ENCODE results near the gene FAM83G. TPM values are rescaled to one million over a fixed set of nuclear protein-coding genes. Genes with fewer than 3 reads are reported as not detected.

FAM83G gene
- total and polyA plus RNA-seq, 5 donors from 2014 or later, result 3.7 to 10.7 (median 5.9) TPM

GRCh38 chr17:18974407-18975149 lies 30.0 kb downstream of the FAM83G start:
- ATAC-seq (ENCODE audit: low read depth in 2 of 2), result no peak
- no peaks in the 10 kb centered on the region for H3K27me3 Mint-ChIP-seq
- Histone ChIP-seq H3K4me1 (ENCODE audit: control insufficient read depth, insufficient read depth, low read length, poor library complexity, severe bottlenecking) (no peaks in the 10 kb centered on the region), H3K36me3 (ENCODE audit: control insufficient read depth, insufficient read depth, low read length) (peaks cover 24% of the 10 kb centered on the region), H3K27ac (ENCODE audit: insufficient read depth, low read length, poor library complexity, severe bottlenecking) (no peak overlapping the region), H3K9me3 (ENCODE audit: control insufficient read depth in 2 of 2, low read length in 2 of 2) (no peaks in the 10 kb centered on the region), H3K4me3 (ENCODE audit: low read depth, low read length) (no peak overlapping the region), H3K27me3 (ENCODE audit: control insufficient read depth, insufficient read depth, low read length) (no peaks in the 10 kb centered on the region)
- H3K36me3 Mint-ChIP-seq, result peaks cover 5% of the 10 kb centered on the region
- H3K9me3 Mint-ChIP-seq, result no peaks in the 10 kb centered on the region
- DNase-seq, result no peak
- no peak overlapping the region for H3K4me3 Mint-ChIP-seq
- peak overlapping the region in 1 of 3 donors; percentile 25 for H3K27ac Mint-ChIP-seq
- peaks cover 0 to 9% (median under 1%) of the 10 kb centered on the region in 4 donors for H3K4me1 Mint-ChIP-seq

GRCh38 chr17:18971801-18972200 lies 32.8 kb downstream of the FAM83G start:
- H3K27me3 Mint-ChIP-seq, result no peaks in the 10 kb centered on the region
- no peak overlapping the region for H3K27ac Mint-ChIP-seq
- H3K36me3 Mint-ChIP-seq, result peaks cover 3% of the 10 kb centered on the region

GRCh38 chr17:18970582-18971480 lies 33.7 kb downstream of the FAM83G start:
- H3K27ac Mint-ChIP-seq, result no peak overlapping the region
- H3K27me3 ChIP-seq (ENCODE audit: control insufficient read depth, insufficient read depth, low read length), result no peaks in the 10 kb centered on the region
- no peaks in the 10 kb centered on the region for H3K4me1 ChIP-seq (ENCODE audit: control insufficient read depth, insufficient read depth, low read length, poor library complexity, severe bottlenecking)
- no peaks in the 10 kb centered on the region for H3K27me3 Mint-ChIP-seq
- H3K36me3 Mint-ChIP-seq, result peaks cover 3% of the 10 kb centered on the region
- ATAC-seq (ENCODE audit: low read depth in 2 of 2), result no peak
- peaks cover 0 to 15% (median under 1%) of the 10 kb centered on the region in 4 donors for H3K4me1 Mint-ChIP-seq
- no peak overlapping the region for H3K4me3 ChIP-seq (ENCODE audit: low read depth, low read length)
- no peak overlapping the region for H3K4me3 Mint-ChIP-seq
- no peaks in the 10 kb centered on the region for H3K9me3 Mint-ChIP-seq
- no peaks in the 10 kb centered on the region for H3K9me3 ChIP-seq (ENCODE audit: control insufficient read depth in 2 of 2, low read length in 2 of 2)
- no peaks in the 10 kb centered on the region for H3K36me3 ChIP-seq (ENCODE audit: control insufficient read depth, insufficient read depth, low read length)
- DNase-seq, result no peak
- no peak overlapping the region for H3K27ac ChIP-seq (ENCODE audit: insufficient read depth, low read length, poor library complexity, severe bottlenecking)

More at GRCh38 chr17:18971801-18972200, 32.8 kb downstream of the FAM83G start:
- no peaks in the 10 kb centered on the region for H3K27me3 ChIP-seq (ENCODE audit: control insufficient read depth, insufficient read depth, low read length)
- DNase-seq (no peak), ATAC-seq (ENCODE audit: low read depth in 2 of 2) (no peak)
- no peak overlapping the region for H3K27ac ChIP-seq (ENCODE audit: insufficient read depth, low read length, poor library complexity, severe bottlenecking)
- H3K9me3 Mint-ChIP-seq, result no peaks in the 10 kb centered on the region
- no peaks in the 10 kb centered on the region for H3K9me3 ChIP-seq (ENCODE audit: control insufficient read depth in 2 of 2, low read length in 2 of 2)
- no peak overlapping the region for H3K4me3 Mint-ChIP-seq
- H3K4me1 ChIP-seq (ENCODE audit: control insufficient read depth, insufficient read depth, low read length, poor library complexity, severe bottlenecking), result no peaks in the 10 kb centered on the region
- peaks cover 0 to 13% (median under 1%) of the 10 kb centered on the region in 4 donors for H3K4me1 Mint-ChIP-seq
- H3K4me3 ChIP-seq (ENCODE audit: low read depth, low read length), result no peak overlapping the region
- H3K36me3 ChIP-seq (ENCODE audit: control insufficient read depth, insufficient read depth, low read length), result peaks cover 4% of the 10 kb centered on the region

GRCh38 chr17:18968945-18969887 lies 35.3 kb downstream of the FAM83G start:
- H3K9me3 Mint-ChIP-seq, result no peaks in the 10 kb centered on the region
- Histone ChIP-seq H3K4me1 (ENCODE audit: control insufficient read depth, insufficient read depth, low read length, poor library complexity, severe bottlenecking) (no peaks in the 10 kb centered on the region), H3K9me3 (ENCODE audit: control insufficient read depth in 2 of 2, low read length in 2 of 2) (no peaks in the 10 kb centered on the region), H3K4me3 (ENCODE audit: low read depth, low read length) (no peak overlapping the region), H3K27ac (ENCODE audit: insufficient read depth, low read length, poor library complexity, severe bottlenecking) (no peak overlapping the region), H3K27me3 (ENCODE audit: control insufficient read depth, insufficient read depth, low read length) (no peaks in the 10 kb centered on the region), H3K36me3 (ENCODE audit: control insufficient read depth, insufficient read depth, low read length) (no peaks in the 10 kb centered on the region)
- peak overlapping the region in 2 of 3 donors; percentile 32 to 90 for H3K27ac Mint-ChIP-seq
- ATAC-seq (ENCODE audit: low read depth in 2 of 2) (no peak), DNase-seq (peak in 1 of 3 donors; percentile 39)
- peaks cover 3% of the 10 kb centered on the region for H3K36me3 Mint-ChIP-seq
- H3K27me3 Mint-ChIP-seq, result peaks cover under 1% of the 10 kb centered on the region
- H3K4me3 Mint-ChIP-seq, result no peak overlapping the region
- H3K4me1 Mint-ChIP-seq, result peaks cover 0 to 15% (median under 1%) of the 10 kb centered on the region in 4 donors

GRCh38 chr17:18968345-18968744 lies 36.2 kb downstream of the FAM83G start:
- Mint-ChIP-seq H3K27ac (peak overlapping the region in 1 of 3 donors; percentile 59), H3K36me3 (peaks cover 3% of the 10 kb centered on the region), H3K9me3 (no peaks in the 10 kb centered on the region), H3K4me1 (peaks cover 0 to 15% (median under 1%) of the 10 kb centered on the region in 4 donors), H3K27me3 (peaks cover 4% of the 10 kb centered on the region), H3K4me3 (no peak overlapping the region)
- Histone ChIP-seq H3K4me3 (ENCODE audit: low read depth, low read length) (no peak overlapping the region), H3K27me3 (ENCODE audit: control insufficient read depth, insufficient read depth, low read length) (no peaks in the 10 kb centered on the region), H3K27ac (ENCODE audit: insufficient read depth, low read length, poor library complexity, severe bottlenecking) (no peak overlapping the region), H3K9me3 (ENCODE audit: control insufficient read depth in 2 of 2, low read length in 2 of 2) (no peaks in the 10 kb centered on the region), H3K36me3 (ENCODE audit: control insufficient read depth, insufficient read depth, low read length) (no peaks in the 10 kb centered on the region), H3K4me1 (ENCODE audit: control insufficient read depth, insufficient read depth, low read length, poor library complexity, severe bottlenecking) (no peaks in the 10 kb centered on the region)
- ATAC-seq (ENCODE audit: low read depth in 2 of 2) (no peak), DNase-seq (no peak)

- Mint-ChIP-seq H3K27ac (peak overlapping the region in 1 of 3 donors; percentile 67), H3K4me3 (no peak overlapping the region), H3K27me3 (peaks cover 4% of the 10 kb centered on the region), H3K36me3 (peaks cover 3% of the 10 kb centered on the region), H3K4me1 (peaks cover 0 to 15% (median under 1%) of the 10 kb centered on the region in 4 donors), H3K9me3 (no peaks in the 10 kb centered on the region)
- no peaks in the 10 kb centered on the region for H3K9me3 ChIP-seq (ENCODE audit: control insufficient read depth in 2 of 2, low read length in 2 of 2)
- H3K36me3 ChIP-seq (ENCODE audit: control insufficient read depth, insufficient read depth, low read length), result no peaks in the 10 kb centered on the region
- DNase-seq (no peak), ATAC-seq (ENCODE audit: low read depth in 2 of 2) (no peak)
- no peak overlapping the region for H3K27ac ChIP-seq (ENCODE audit: insufficient read depth, low read length, poor library complexity, severe bottlenecking)
- no peaks in the 10 kb centered on the region for H3K27me3 ChIP-seq (ENCODE audit: control insufficient read depth, insufficient read depth, low read length)
- H3K4me1 ChIP-seq (ENCODE audit: control insufficient read depth, insufficient read depth, low read length, poor library complexity, severe bottlenecking), result no peaks in the 10 kb centered on the region
- no peak overlapping the region for H3K4me3 ChIP-seq (ENCODE audit: low read depth, low read length)
These were observed 36.6 kb downstream of the FAM83G start for GRCh38 chr17:18967916-18968315.

All from CD4-positive, CD25-positive, alpha-beta regulatory T cell (primary cell).